GM10847 (cell line): ENCODE measurements around the gene INPP5A.

Experiments used
- POLR2A ChIP-seq: IDR thresholded peaks from 2 replicates; pipeline ENCODE4 v1.6.1; 2011; ENCODE audit not compliant: insufficient read length; ENCODE audit errors: extremely low read depth

INPP5A gene

GRCh38 chr10:132616996-132617736 lies 79.6 kb downstream of the INPP5A start:
- no peak for TF ChIP-seq POLR2A

- TF ChIP-seq POLR2A = no peak
Observed at GRCh38 chr10:132617737-132618052, 80.1 kb downstream of the INPP5A start.

GRCh38 chr10:132618158-132618919 lies 80.8 kb downstream of the INPP5A start:
- TF ChIP-seq POLR2A = no peak

DNA sequence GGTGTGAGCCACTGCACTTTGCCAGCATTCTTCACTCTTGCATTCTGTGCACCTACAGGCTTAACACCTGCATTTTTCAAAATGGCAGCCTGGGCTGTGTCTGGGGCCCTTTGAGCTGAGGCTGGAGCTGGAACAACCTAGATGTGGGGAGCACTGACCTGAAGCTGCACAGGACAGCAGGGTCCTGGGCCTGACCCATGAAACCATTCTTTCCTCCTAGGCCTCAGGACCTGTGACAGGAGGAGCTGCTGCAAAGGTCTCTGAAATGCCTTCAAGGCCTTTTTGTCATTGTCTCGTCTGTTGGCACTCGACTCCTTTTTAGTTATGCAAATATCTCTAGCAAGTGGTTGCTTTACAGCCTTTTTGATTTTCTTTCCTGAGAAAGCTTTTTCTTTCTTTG lies 82.3 kb downstream of the INPP5A start:
- no peak for TF ChIP-seq POLR2A

DNA sequence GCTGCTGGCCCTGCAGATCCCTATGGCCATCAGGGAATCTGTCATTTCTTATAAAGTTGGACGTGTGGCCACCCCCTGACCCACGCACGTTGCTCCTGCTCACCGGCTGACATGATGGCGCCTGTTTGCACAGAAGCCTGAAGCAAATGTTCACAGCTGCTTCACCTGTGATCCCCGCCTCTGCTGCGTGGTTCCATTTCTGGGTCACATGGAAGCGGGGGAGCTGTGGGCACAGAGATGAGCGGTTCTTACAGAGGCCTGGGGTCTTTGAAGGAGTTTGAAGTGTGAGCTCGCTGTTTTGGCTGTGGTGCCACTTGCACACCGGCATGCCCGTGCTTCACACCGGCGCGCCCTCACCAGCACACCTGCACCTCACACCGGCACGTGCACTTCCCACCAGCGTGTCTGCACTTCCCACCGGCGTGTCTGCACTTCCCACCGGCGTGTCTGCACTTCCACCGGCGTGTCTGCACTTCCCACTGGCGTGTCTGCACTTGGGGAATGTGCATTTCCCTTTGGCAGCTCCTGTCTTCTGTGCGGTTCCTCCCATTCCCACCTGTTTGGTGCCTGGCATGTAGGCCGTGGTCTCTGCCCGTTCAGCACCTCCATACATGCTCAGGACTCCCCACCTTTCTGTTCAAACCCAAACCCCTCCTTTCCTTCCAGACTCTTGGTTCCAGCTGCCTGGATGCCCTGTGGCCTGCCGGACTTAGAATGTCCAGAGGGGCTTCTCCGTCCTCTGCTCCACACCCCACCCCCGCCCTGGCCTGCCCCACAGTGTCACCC lies 86.7 kb downstream of the INPP5A start:
- TF ChIP-seq POLR2A = no peak

GRCh38 chr10:132624847-132625471 lies 87.4 kb downstream of the INPP5A start:
- TF ChIP-seq POLR2A = no peak

GRCh38 chr10:132626019-132626760 lies 88.6 kb downstream of the INPP5A start:
- TF ChIP-seq POLR2A = no peak

- TF ChIP-seq POLR2A = no peak
Observed at GRCh38 chr10:132626761-132627665, 89.4 kb downstream of the INPP5A start.

- no peak for TF ChIP-seq POLR2A
Observed at GRCh38 chr10:132627666-132628531, 90.3 kb downstream of the INPP5A start.

DNA sequence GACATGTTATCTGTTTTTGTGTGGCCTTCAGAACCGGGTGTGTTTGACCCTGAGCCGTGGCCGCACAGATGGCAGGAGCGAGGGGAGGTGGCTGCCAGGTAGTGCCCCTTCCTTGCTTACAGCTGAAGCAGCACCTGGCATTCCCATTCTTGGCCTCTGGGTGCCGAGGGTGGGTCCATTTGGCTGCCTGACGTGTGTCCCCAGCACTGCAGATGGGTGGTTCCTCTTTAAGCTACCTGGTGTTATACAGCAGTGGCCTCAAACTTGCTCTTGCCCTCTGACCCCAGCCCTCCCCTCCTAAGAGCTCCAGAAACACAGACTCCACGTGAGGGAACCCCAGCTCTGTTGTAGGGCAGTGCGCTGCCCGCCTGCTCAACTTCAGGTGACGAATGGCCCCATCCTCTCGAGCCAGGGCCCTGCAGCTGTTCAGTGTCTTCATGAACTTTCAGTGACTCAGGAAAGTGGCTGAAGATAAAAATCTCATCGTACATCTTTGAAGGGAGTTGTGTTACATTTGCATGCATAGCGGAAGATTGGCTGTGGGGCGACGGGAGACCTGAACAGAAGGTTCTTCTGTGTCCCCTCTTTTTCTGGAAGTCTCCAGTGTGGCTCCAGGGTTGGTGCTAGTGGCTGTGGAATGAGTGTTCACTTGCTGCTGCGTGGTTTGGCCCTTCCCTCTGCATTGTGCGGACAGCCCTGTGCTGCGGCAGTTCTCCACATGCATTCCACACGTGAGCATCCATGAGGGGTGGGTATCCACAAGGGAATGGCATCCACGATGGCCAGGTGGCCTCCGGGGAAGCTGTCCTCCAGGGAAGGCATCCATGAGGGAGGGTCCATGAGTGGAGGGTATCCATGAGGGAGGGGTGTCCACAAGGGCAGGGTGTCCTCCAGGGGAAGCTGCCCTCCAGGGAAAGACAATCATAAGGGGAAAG lies 91.6 kb downstream of the INPP5A start:
- TF ChIP-seq POLR2A = no peak

DNA sequence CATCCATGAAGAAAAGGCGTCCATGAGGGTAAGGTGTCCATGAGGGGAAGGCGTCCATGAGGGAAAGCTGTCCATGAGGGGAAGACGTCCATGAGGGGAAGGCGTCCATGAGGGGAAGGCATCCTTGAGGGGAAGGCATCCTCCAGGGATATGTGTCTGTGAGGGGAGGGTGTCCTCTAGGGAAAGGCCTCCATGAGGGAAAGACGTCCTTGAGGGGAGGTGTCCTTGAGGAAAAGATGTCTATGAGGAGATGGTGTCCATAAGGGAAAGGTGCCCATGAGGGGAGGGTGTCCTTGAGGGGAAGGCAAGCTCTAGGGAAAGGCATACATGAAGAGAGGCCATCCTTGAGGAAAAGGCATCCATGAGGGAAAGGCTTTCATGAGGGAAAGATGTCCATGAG lies 92.6 kb downstream of the INPP5A start:
- TF ChIP-seq POLR2A = no peak
